A673 (cell line): Measurements from ENCODE around the gene MOB3C.

Experiments used
- CTCF ChIP-seq: fragments of 300-800, 200-600 bp; sonication (generic); conservative IDR thresholded peaks from 2 replicates; pipeline ENCODE4 v1.5.1; 2017; ENCODE audit warnings: low read depth, mild to moderate bottlenecking, antibody characterized with exemption, low read length, moderate library complexity, mixed read lengths
- EZH2 ChIP-seq: fragments of 200-600 bp; sonication (generic); IDR thresholded peaks from 2 replicates; pipeline ENCODE4 v1.6.1; 2017; ENCODE audit warnings: borderline replicate concordance, low read depth, mild to moderate bottlenecking, mixed read lengths, antibody characterized with exemption, low read length; ENCODE audit not compliant: poor library complexity, severe bottlenecking

DNA sequence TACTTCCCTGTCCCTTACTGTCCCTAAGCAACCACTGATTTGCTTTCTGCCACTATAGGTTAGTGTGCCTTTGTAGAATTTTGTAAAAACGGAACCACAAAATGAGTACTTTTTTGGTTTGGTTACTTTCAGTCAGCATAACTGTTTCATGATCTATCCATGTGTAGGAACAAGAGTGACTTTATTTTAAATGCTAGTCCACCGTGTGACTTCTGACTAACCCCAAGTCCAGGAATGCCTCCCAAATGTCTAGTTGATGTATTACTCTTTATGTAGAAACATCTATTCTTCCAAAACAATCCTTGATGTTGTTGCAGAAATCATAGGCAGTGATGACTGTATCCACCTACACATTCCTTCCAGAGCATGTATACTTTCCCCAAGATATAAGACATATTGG is 30.2 kb upstream of the MOB3C start:
- TF ChIP-seq CTCF (no peak), EZH2 (no peak)
